ENCODE results near the gene ANKRD18A. TPM values are rescaled to one million over a fixed set of nuclear protein-coding genes. Genes with fewer than 3 reads are reported as not detected.

Gene ANKRD18A
- total and polyA plus RNA-seq, 10 donors, result 0.02 to 3.4 (median 0.68) TPM; not detected in 1

DNA sequence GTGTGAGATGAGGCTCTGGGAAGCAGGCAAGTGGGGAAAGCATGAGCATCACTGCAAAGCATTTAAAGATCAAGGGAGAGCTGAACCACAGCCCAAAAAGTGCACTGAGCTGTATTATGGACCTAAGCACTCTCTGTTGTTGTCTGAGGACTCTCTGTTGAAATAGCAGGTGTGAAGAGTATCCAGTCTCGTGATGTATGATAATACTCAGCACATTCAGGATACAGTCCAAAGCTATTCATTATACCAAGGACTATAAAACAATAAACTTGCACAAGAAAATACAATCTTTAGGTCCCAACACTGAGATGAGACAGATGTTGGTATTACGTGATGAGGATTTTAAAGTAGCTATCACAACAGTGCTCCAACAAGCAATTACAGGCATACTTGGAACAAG lies 98.6 kb downstream of the ANKRD18A start:
- intact Hi-C loops (cut with DNase I; ENCODE audit: low total_unique reads), result no loop called here
- Histone ChIP-seq H3K27me3 (replicated peaks in 1 of 7) (peaks cover 0 to 21% (median 0%) of the 10 kb centered on the region in 7 donors), H3K9me3 (no peaks in the 10 kb centered on the region), H3K4me3 (no peak overlapping the region), H3K36me3 (no peaks in the 10 kb centered on the region), H3K27ac (no peak overlapping the region), H3K4me1 (no peaks in the 10 kb centered on the region)
- TF ChIP-seq POLR2A (IDR thresholded peaks at IDR 0.05), result no peak
- TF ChIP-seq, protein P1, sequence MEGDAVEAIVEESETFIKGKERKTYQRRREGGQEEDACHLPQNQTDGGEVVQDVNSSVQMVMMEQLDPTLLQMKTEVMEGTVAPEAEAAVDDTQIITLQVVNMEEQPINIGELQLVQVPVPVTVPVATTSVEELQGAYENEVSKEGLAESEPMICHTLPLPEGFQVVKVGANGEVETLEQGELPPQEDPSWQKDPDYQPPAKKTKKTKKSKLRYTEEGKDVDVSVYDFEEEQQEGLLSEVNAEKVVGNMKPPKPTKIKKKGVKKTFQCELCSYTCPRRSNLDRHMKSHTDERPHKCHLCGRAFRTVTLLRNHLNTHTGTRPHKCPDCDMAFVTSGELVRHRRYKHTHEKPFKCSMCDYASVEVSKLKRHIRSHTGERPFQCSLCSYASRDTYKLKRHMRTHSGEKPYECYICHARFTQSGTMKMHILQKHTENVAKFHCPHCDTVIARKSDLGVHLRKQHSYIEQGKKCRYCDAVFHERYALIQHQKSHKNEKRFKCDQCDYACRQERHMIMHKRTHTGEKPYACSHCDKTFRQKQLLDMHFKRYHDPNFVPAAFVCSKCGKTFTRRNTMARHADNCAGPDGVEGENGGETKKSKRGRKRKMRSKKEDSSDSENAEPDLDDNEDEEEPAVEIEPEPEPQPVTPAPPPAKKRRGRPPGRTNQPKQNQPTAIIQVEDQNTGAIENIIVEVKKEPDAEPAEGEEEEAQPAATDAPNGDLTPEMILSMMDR (IDR thresholded peaks at IDR 0.05 in 8 of 11, conservative IDR thresholded peaks at IDR 0.05 in 3 of 11), result no peak
- no peak for TF ChIP-seq POLR2AphosphoS5 (IDR thresholded peaks at IDR 0.05)
- 86 to 91% (median 90%) methylated on average over 2 of the region's 2 CpGs for WGBS, 5 donors
- no peak for DNase-seq

Small RNAs within 50 kb of the gene (small RNA-seq; reads per million reads assigned to genes)
- gene AL390726.1 (0 reads per million in 4 donors), gene AL390726.2 (0 reads per million in 4 donors), gene AL390726.3 (0 reads per million in 4 donors), gene AL390726.4 (0 reads per million in 4 donors), gene AL390726.5 (0 reads per million in 4 donors)

Other genes with a start within 250 kb of the ANKRD18A start
- 10 to 100 TPM in 2 of 7 donors, 1 to 10 TPM in 5; 6.1 to 14.7 (median 8.7) TPM for gene ALDH1B1, start 227.9 kb downstream of the ANKRD18A start, total RNA-seq
- gene ALDH1B1, start 227.9 kb downstream of the ANKRD18A start, polyA plus RNA-seq, result 10 to 100 TPM in 1 of 3 donors, 1 to 10 TPM in 2; 4.0 to 10.8 (median 6.4) TPM
- gene IGFBPL1, start 196.1 kb downstream of the ANKRD18A start, total RNA-seq, result not detected
- gene IGFBPL1, start 196.1 kb downstream of the ANKRD18A start, polyA plus RNA-seq, result not detected
- not detected for gene FAM240B, start 99.5 kb upstream of the ANKRD18A start, total RNA-seq
- not detected for gene FAM240B, start 99.5 kb upstream of the ANKRD18A start, polyA plus RNA-seq

Measured in spleen (tissue), 11 donors.